Natural killer cell (primary cell): ENCODE results near the gene KRAS. TPM values are rescaled to one million over a fixed set of nuclear protein-coding genes. Genes with fewer than 3 reads are reported as not detected.

ENCODE experiments used
- ATAC-seq, 3 donors: fragments of 150-1000 bp in 2 of 3; fragments of 200-7000 bp in 1 of 3; cut with Tn5 transposase; 1 replicate in 1 of 3; 2 replicates in 2 of 3; pipeline ENCODE4 v1.10.0; 2021; ENCODE audit warnings: mild to moderate bottlenecking in 2 of 3, moderate library complexity in 2 of 3
- DNase-seq, 2 donors: peaks; one replicate each; pipeline versions ENCODE4 v3.0.0 to v3.0.0-alpha.2; 2013 to 2021; ENCODE audit warnings: mixed read lengths in 1 of 2
- H3K27ac ChIP-seq: one replicate; pipeline ENCODE4 v1.5.1; 2013; ENCODE audit warnings: mild to moderate bottlenecking, low read length
- H3K27me3 ChIP-seq: one replicate; pipeline ENCODE4 v1.6.1; 2013; ENCODE audit warnings: low read length; ENCODE audit not compliant: control insufficient read depth, insufficient read depth
- H3K36me3 ChIP-seq: one replicate; pipeline ENCODE4 v1.6.1; 2013; ENCODE audit warnings: low read length; ENCODE audit not compliant: control insufficient read depth, insufficient read depth
- H3K4me1 ChIP-seq: one replicate; pipeline ENCODE4 v1.6.1; 2013; ENCODE audit warnings: low read length; ENCODE audit not compliant: control insufficient read depth, insufficient read depth
- H3K4me3 ChIP-seq: one replicate; pipeline ENCODE4 v1.5.1; 2013; ENCODE audit warnings: low read length
- H3K9me3 ChIP-seq: one replicate; pipeline ENCODE4 v1.6.1; 2013; ENCODE audit warnings: low read length; ENCODE audit not compliant: control insufficient read depth, insufficient read depth
- H3K27ac Mint-ChIP-seq, 2 donors: one replicate each; pipeline ENCODE4 v1.8.0; 2022; ENCODE audit warnings: mild to moderate bottlenecking in 2 of 2, mixed read lengths in 2 of 2, moderate library complexity in 1 of 2
- H3K27me3 Mint-ChIP-seq, 2 donors: one replicate each; pipeline ENCODE4 v1.8.0; 2022; ENCODE audit warnings: low read depth in 2 of 2, mixed read lengths in 2 of 2
- H3K36me3 Mint-ChIP-seq: one replicate; pipeline ENCODE4 v1.8.0; 2022; ENCODE audit warnings: mixed read lengths
- H3K4me1 Mint-ChIP-seq, 2 donors: one replicate each; pipeline ENCODE4 v1.8.0; 2022; ENCODE audit warnings: mixed read lengths in 2 of 2
- H3K4me3 Mint-ChIP-seq: one replicate; pipeline ENCODE4 v1.8.0; 2022; ENCODE audit warnings: mild to moderate bottlenecking, moderate library complexity, mixed read lengths
- H3K9me3 Mint-ChIP-seq, 2 donors: one replicate each; pipeline ENCODE4 v1.8.0; 2022; ENCODE audit warnings: mixed read lengths in 2 of 2
- CTCF ChIP-seq: fragments of 200-600 bp; IDR thresholded peaks from one replicate; pipeline ENCODE4 v1.8.0; 2022; ENCODE audit warnings: antibody characterized with exemption
- WGBS: methylation state at CpG from one replicate; pipeline ENCODE4 v1.1.7; 2013; ENCODE audit warnings: missing lambda C conversion rate; ENCODE audit not compliant: insufficient coverage; 5-methylcytosine and 5-hydroxymethylcytosine counted together
- intact Hi-C: fragments of 100-400 bp; cut with micrococcal nuclease; formaldehyde crosslinking; loops from one replicate; pipeline ENCODE4 v1.14.2; 2022
- total RNA-seq, 4 donors: library from RNA; stranded (reverse); fragments of 120-200 nt in 1 of 4; gene quantifications; one replicate each; pipeline versions ENCODE4 v1.2.3 to v1.2.4, GENCODE V29; 2013 to 2022

The KRAS gene
- total RNA-seq, 3 donors from 2014 or later (not counting 1 experiment from before 2014, with no cell fraction given) = 33.3 to 39.6 (median 35.7) TPM

DNA sequence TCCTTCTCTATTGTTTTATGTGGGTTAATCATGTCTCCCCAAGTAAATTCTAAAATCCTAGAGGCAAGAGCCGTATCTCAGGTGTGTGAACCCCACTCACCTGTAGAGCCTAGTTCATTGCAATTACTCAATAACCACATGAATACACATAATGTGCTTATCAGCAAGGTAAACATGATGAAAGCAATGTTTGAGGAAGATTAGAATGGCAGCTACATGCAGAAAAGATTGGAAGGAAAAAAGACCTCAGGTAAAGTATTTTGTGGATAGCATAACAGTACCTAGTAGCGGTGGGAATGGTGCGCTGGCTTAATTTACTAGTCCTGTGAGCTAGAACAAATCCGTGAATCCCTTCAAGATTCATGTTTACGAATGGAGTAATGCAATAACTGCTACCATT, 5.3 kb upstream of the KRAS start:
- no peak for DNase-seq
- no peaks in the 10 kb centered on the region for H3K9me3 ChIP-seq
- intact Hi-C loops = no loop called here
- H3K4me1 Mint-ChIP-seq = peaks cover 6 to 11% of the 10 kb centered on the region in 2 donors
- H3K4me1 ChIP-seq = peaks cover 4% of the 10 kb centered on the region
- H3K4me3 ChIP-seq = no peak overlapping the region
- H3K27me3 Mint-ChIP-seq = peaks cover 7 to 10% of the 10 kb centered on the region in 2 donors
- no peaks in the 10 kb centered on the region for H3K36me3 ChIP-seq
- no peaks in the 10 kb centered on the region for H3K9me3 Mint-ChIP-seq
- no peak overlapping the region for H3K4me3 Mint-ChIP-seq
- ATAC-seq = no peak
- no peak overlapping the region for H3K27ac ChIP-seq
- TF ChIP-seq CTCF = no peak
- H3K36me3 Mint-ChIP-seq = no peaks in the 10 kb centered on the region
- no peaks in the 10 kb centered on the region for H3K27me3 ChIP-seq
- 95% methylated on average over 4 of the region's 5 CpGs for WGBS
- no peak overlapping the region for H3K27ac Mint-ChIP-seq

- DNase-seq = no peak
- intact Hi-C loops = loop anchor here (5.0 kb wide), 2 partner anchors 57 to 202 kb away; partner anchors contain the start of genes DNAI7 and ETFRF1
These were observed 3.6 kb upstream of the KRAS start for GRCh38 chr12:25254271-25254880.

DNA sequence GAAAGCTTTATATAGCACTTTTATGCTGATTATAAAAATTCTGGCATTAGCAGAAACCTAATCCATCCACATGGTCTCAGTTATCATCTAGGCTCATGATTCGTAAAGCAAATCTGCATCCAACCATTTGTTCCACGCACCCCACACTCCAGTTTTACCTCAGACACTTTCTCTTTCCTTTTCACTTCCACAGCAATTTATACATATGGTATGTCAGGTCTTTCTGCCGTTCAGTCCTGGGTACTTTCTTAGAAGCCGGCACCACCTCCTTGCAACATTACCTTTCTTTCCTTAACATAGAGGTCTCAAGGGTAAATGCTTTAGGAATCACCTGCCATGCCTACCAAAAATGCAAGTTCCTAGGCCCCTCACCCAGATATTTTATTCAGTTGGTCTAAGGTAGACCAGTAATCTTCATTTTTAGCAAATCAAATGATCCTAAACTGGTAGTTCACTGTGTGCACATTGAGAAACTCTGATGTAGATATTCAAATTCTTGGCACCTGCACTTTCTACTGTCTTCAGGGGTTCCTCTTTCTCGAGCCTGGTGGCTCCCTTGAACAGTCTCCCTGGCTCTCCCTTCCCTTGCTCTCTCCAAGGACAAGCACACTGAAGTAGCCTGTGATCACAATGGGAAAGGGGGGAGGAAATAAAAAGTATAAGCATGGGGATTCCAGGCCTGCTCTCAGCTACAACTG, 2.8 kb upstream of the KRAS start:
- no peaks in the 10 kb centered on the region for H3K9me3 Mint-ChIP-seq
- no peak for ATAC-seq
- Histone ChIP-seq H3K27ac (no peak overlapping the region), H3K36me3 (no peaks in the 10 kb centered on the region), H3K9me3 (no peaks in the 10 kb centered on the region), H3K4me1 (peaks cover 17% of the 10 kb centered on the region), H3K27me3 (no peaks in the 10 kb centered on the region), H3K4me3 (no peak overlapping the region)
- H3K4me1 Mint-ChIP-seq = peaks cover 7 to 23% of the 10 kb centered on the region in 2 donors
- peak overlapping the region; percentile 2 for H3K4me3 Mint-ChIP-seq
- no peak for TF ChIP-seq CTCF
- DNase-seq = peak in 1 of 2 donors; percentile 23
- no peaks in the 10 kb centered on the region for H3K27me3 Mint-ChIP-seq
- H3K36me3 Mint-ChIP-seq = no peaks in the 10 kb centered on the region
- 61% methylated on average over 5 of the region's 5 CpGs for WGBS
- intact Hi-C loops = loop anchor here (5.0 kb wide), 2 partner anchors 56 to 201 kb away; partner anchors contain the start of genes DNAI7 and ETFRF1
- peak overlapping the region; percentile 85 to 93 for H3K27ac Mint-ChIP-seq

More at GRCh38 chr12:25254271-25254880, 3.6 kb upstream of the KRAS start:
- no peaks in the 10 kb centered on the region for H3K9me3 Mint-ChIP-seq
- no peaks in the 10 kb centered on the region for H3K9me3 ChIP-seq
- H3K4me1 ChIP-seq = peaks cover 12% of the 10 kb centered on the region
- no peak for ATAC-seq
- H3K27me3 ChIP-seq = no peaks in the 10 kb centered on the region
- H3K27me3 Mint-ChIP-seq = no peaks in the 10 kb centered on the region
- peak overlapping the region; percentile 85 to 93 for H3K27ac Mint-ChIP-seq
- no peak overlapping the region for H3K4me3 ChIP-seq
- H3K4me1 Mint-ChIP-seq = peaks cover 6 to 18% of the 10 kb centered on the region in 2 donors
- no peaks in the 10 kb centered on the region for H3K36me3 Mint-ChIP-seq
- TF ChIP-seq CTCF = no peak
- no peak overlapping the region for H3K27ac ChIP-seq
- no peak overlapping the region for H3K4me3 Mint-ChIP-seq
- H3K36me3 ChIP-seq = no peaks in the 10 kb centered on the region
- 95% methylated on average over 4 of the region's 4 CpGs for WGBS
